HCT116 (cell line): ENCODE data around the gene PEX11B. TPM values are rescaled to one million over a fixed set of nuclear protein-coding genes. Genes with fewer than 3 reads are reported as not detected.
A peak's percentile ranks its signal among the peaks of the same experiment; 100 is the strongest.

ENCODE experiments used
- ATAC-seq: fragments of 200-7000 bp; cut with Tn5 transposase; 2 replicates; pipeline ENCODE4 v1.9.1; 2020; ENCODE audit warnings: mild to moderate bottlenecking, moderate library complexity
- BruUV-seq: library from RNA; stranded (reverse); fragments of 400-500 nt; replicated peaks from 2 replicates; lab custom pipeline; 2021; lab: Mats Ljungman, UMichigan
- CTCF ChIA-PET: fragments of 300-600 bp; sonication (Branson Sonifier 250); formaldehyde crosslinking; loops from one replicate; lab custom pipeline; 2021; ENCODE audit warnings: antibody characterized with exemption; lab: Charles Lee
- POLR2A ChIA-PET: fragments of 300-600, 350-600 bp; sonication (Branson Sonifier 250); formaldehyde crosslinking; loops from one replicate; lab custom pipeline; 2021; ENCODE audit warnings: antibody characterized with exemption; lab: Charles Lee
- RAD21 ChIA-PET, 2 experiments: fragments of 300-600 bp; sonication (Branson Sonifier 250); formaldehyde crosslinking; loops; one replicate each; lab custom pipeline; 2023; ENCODE audit warnings: low total read pairs in 2 of 2; ENCODE audit not compliant: uncharacterized antibody in 2 of 2, unreplicated experiment in 2 of 2, low non-redundant PET in 1 of 2; lab: Charles Lee
- DNase-seq: peaks from one replicate; pipeline ENCODE4 v3.0.0-alpha.2; 2010; ENCODE audit warnings: low read depth, low spot score
- H2AFZ ChIP-seq: fragments of 200-600 bp; shearing (Covaris generic), sonication (generic); 2 replicates; pipeline ENCODE4 v1.6.1; 2017; ENCODE audit warnings: low read depth, mixed run types, mixed read lengths, antibody characterized with exemption, low read length; ENCODE audit not compliant: poor library complexity, severe bottlenecking
- H3K27ac ChIP-seq: 2 replicates; pipeline ENCODE4 v1.5.1; 2012; ENCODE audit warnings: low read depth, low read length
- H3K27me3 ChIP-seq: fragments of 200-600 bp; sonication (generic); 2 replicates; pipeline ENCODE4 v1.6.1; 2016; ENCODE audit warnings: mixed run types, low read length, mixed read lengths; ENCODE audit not compliant: insufficient read depth
- H3K36me3 ChIP-seq, 2 experiments: fragments of 200-500 bp in 1 of 2; fragments of 200-600 bp in 1 of 2; sonication (Bioruptor generic) in 1 of 2; sonication (generic) in 1 of 2; 2 replicates each; pipeline versions ENCODE4 v1.5.1 to v1.6.1; 2014 to 2016; ENCODE audit warnings: low read length in 2 of 2, inconsistent platforms in 1 of 2, mixed read lengths in 1 of 2, mixed run types in 1 of 2; ENCODE audit not compliant: insufficient read depth in 2 of 2, control insufficient read depth in 1 of 2
- H3K4me1 ChIP-seq, 2 experiments: fragments of 200-600 bp in 1 of 2; sonication (generic) in 1 of 2; 2 replicates each; pipeline versions ENCODE4 v1.5.1 to v1.6.1; 2012 to 2017; ENCODE audit warnings: low read length in 2 of 2, inconsistent platforms in 1 of 2, mild to moderate bottlenecking in 1 of 2, mixed read lengths in 1 of 2, mixed run types in 1 of 2, moderate library complexity in 1 of 2; ENCODE audit not compliant: insufficient read depth in 2 of 2, control insufficient read depth in 1 of 2
- H3K4me2 ChIP-seq: fragments of 200-600 bp; sonication (generic); 2 replicates; pipeline ENCODE4 v1.6.1; 2017; ENCODE audit warnings: mixed run types, low read length, mixed read lengths
- H3K4me3 ChIP-seq, 2 experiments: fragments of 200-600 bp in 1 of 2; sonication (generic) in 1 of 2; replicated peaks in 1 of 2; 2 replicates each; pipeline ENCODE4 v1.5.1; 2011 to 2016; ENCODE audit warnings: low read length in 2 of 2, control low read depth in 1 of 2, low read depth in 1 of 2, mild to moderate bottlenecking in 1 of 2, mixed read lengths in 1 of 2, mixed run types in 1 of 2
- H3K79me2 ChIP-seq: fragments of 200-600 bp; sonication (generic); 2 replicates; pipeline ENCODE4 v1.6.1; 2017; ENCODE audit warnings: mild to moderate bottlenecking, mixed run types, low read length, moderate library complexity, mixed read lengths; ENCODE audit not compliant: insufficient read depth
- H3K9ac ChIP-seq: fragments of 200-600 bp; sonication (generic); 2 replicates; pipeline ENCODE4 v1.6.1; 2016; ENCODE audit warnings: low read length, mixed read lengths
- H3K9me2 ChIP-seq: fragments of 200-600 bp; sonication (generic), shearing (Covaris generic); 2 replicates; pipeline ENCODE4 v1.6.1; 2017; ENCODE audit warnings: mixed run types, mild to moderate bottlenecking, moderate library complexity; ENCODE audit not compliant: insufficient read depth
- H3K9me3 ChIP-seq, 2 experiments: fragments of 200-500 bp in 1 of 2; fragments of 200-600 bp in 1 of 2; sonication (Bioruptor generic) in 1 of 2; sonication (generic) in 1 of 2; 2 replicates each; pipeline ENCODE4 v1.6.1; 2014 to 2017; ENCODE audit warnings: low read length in 2 of 2, mixed read lengths in 2 of 2, inconsistent platforms in 1 of 2, low read depth in 1 of 2, mild to moderate bottlenecking in 1 of 2, mixed run types in 1 of 2, moderate library complexity in 1 of 2; ENCODE audit not compliant: control insufficient read depth in 1 of 2, insufficient read depth in 1 of 2
- H4K20me1 ChIP-seq: fragments of 200-600 bp; sonication (generic), shearing (Covaris generic); 2 replicates; pipeline ENCODE4 v1.6.1; 2017; ENCODE audit warnings: mixed run types, mild to moderate bottlenecking, moderate library complexity; ENCODE audit not compliant: insufficient read depth
- ATF3 ChIP-seq: IDR thresholded peaks from 2 replicates; pipeline ENCODE4 v1.6.1; 2012
- CBX3 ChIP-seq: IDR thresholded peaks from 2 replicates; pipeline ENCODE4 v1.6.1; 2012; ENCODE audit warnings: low read depth
- CEBPB ChIP-seq: IDR thresholded peaks from 2 replicates; pipeline ENCODE4 v1.6.1; 2012; ENCODE audit warnings: low read depth
- ELF1 ChIP-seq: IDR thresholded peaks from 2 replicates; pipeline ENCODE4 v1.6.1; 2012; ENCODE audit warnings: low read depth, borderline replicate concordance
- EZH2 ChIP-seq: fragments of 200-600 bp; sonication (generic); IDR thresholded peaks from 2 replicates; pipeline ENCODE4 v1.6.1; 2017; ENCODE audit warnings: antibody characterized with exemption, mixed run types
- EZH2phosphoT487 ChIP-seq: fragments of 200-600 bp; IDR thresholded peaks from 2 replicates; pipeline ENCODE4 v1.6.1; 2018; ENCODE audit warnings: antibody characterized with exemption, borderline replicate concordance
- POLR2A ChIP-seq: IDR thresholded peaks from 2 replicates; pipeline ENCODE4 v1.7.0; 2011; ENCODE audit warnings: borderline replicate concordance; ENCODE audit not compliant: insufficient read depth, insufficient read length; ENCODE audit errors: extremely low read depth
- RAD21 ChIP-seq: IDR thresholded peaks from 2 replicates; pipeline ENCODE4 v1.6.1; 2012; ENCODE audit warnings: low read depth, mild to moderate bottlenecking
- REST ChIP-seq: IDR thresholded peaks from 2 replicates; pipeline ENCODE4 v1.6.1; 2012; ENCODE audit warnings: low read depth
- SIN3A ChIP-seq: IDR thresholded peaks from 2 replicates; pipeline ENCODE4 v1.6.1; 2012; ENCODE audit warnings: low read depth
- SP1 ChIP-seq: IDR thresholded peaks from 2 replicates; pipeline ENCODE4 v1.6.1; 2012; ENCODE audit warnings: low read depth
- SRF ChIP-seq: IDR thresholded peaks from 2 replicates; pipeline ENCODE4 v1.6.1; 2012; ENCODE audit warnings: low read depth
- TCF7L2 ChIP-seq: IDR thresholded peaks from 2 replicates; pipeline ENCODE4 v1.7.0; 2011; ENCODE audit warnings: borderline replicate concordance, inconsistent platforms; ENCODE audit not compliant: insufficient read depth, insufficient read length; ENCODE audit errors: extremely low read depth
- YY1 ChIP-seq: IDR thresholded peaks from 2 replicates; pipeline ENCODE4 v1.6.1; 2011; ENCODE audit warnings: low read length, low read depth, moderate library complexity, mild to moderate bottlenecking; ENCODE audit not compliant: insufficient replicate concordance; ENCODE audit errors: extremely low read depth
- ZFX ChIP-seq: fragments of 450-650 bp; IDR thresholded peaks from 2 replicates; pipeline ENCODE4 v1.6.1; 2017
- intact Hi-C: fragments of 100-400 bp; cut with micrococcal nuclease; formaldehyde crosslinking; loops from 2 replicates; pipeline ENCODE4 v1.10.0; 2022
- total RNA-seq: library from RNA; stranded (reverse); gene quantifications from one replicate; pipeline ENCODE4 v1.2.1, GENCODE V29; 2021; ENCODE audit not compliant: unreplicated experiment

PEX11B gene
- total RNA-seq, 1 experiment from 2014 or later = 20.9 TPM

- TF ChIP-seq ATF3 (no peak), CEBPB (no peak), TCF7L2 (no peak), REST (no peak), SRF (no peak)
Measured at GRCh38 chr1:145958734-145959133, 40.2 kb upstream of the PEX11B start (continued).

- intact Hi-C loops = loop anchor here (1.0 kb wide), 1 partner anchor 8 kb away; no protein-coding TSS in a partner anchor
- H3K9ac ChIP-seq = peak within 1 kb of the TSS; percentile 63
- no peaks in the 10 kb centered on the region for H3K79me2 ChIP-seq
- H3K4me2 ChIP-seq = peak within 1 kb of the TSS; percentile 93
- DNase-seq (peak; percentile 90), ATAC-seq (peak; percentile 96)
- H3K36me3 ChIP-seq = no peaks in the 10 kb centered on the region
- no peaks in the 10 kb centered on the region for H4K20me1 ChIP-seq
- H3K27ac ChIP-seq = peak within 1 kb of the TSS; percentile 63
- BruUV-seq = no TSS peak
- ChIA-PET POLR2A (interaction anchor here (1.0 to 2.0 kb wide), 8 partner anchors 10 to 677 kb away, joined by 3 to 16 read pairs (median 8); partner anchors contain the start of genes NUDT17, PIAS3 and RBM8A), CTCF (interaction anchor here (1.0 to 1.6 kb wide), 6 partner anchors 9 to 112 kb away, joined by 3 to 12 read pairs (median 5); partner anchors contain the start of genes NUDT17 and RBM8A), RAD21 (interaction anchor here (0.6 to 1.5 kb wide), 5 partner anchors 21 to 125 kb away, joined by 3 read pairs; partner anchors contain the start of gene RBM8A (in 1 of the 2))
- H2AFZ ChIP-seq = peak within 1 kb of the TSS; percentile 77
- no peaks in the 10 kb centered on the region for H3K9me3 ChIP-seq
- peaks cover 14 to 28% of the 10 kb centered on the region in 2 experiments for H3K4me1 ChIP-seq
- H3K4me3 ChIP-seq = peak within 1 kb of the TSS; percentile 59 to 67
- H3K9me2 ChIP-seq = no peaks in the 10 kb centered on the region
- H3K27me3 ChIP-seq = no peaks in the 10 kb centered on the region
- TF ChIP-seq EZH2phosphoT487 (no peak), ELF1 (no peak), ATF3 (no peak), REST (no peak), CBX3 (no peak), SP1 (peak; percentile 61), RAD21 (no peak), ZFX (peak; percentile 27; the same call in 1 of the 2 replicates), SRF (peak; percentile 96), SIN3A (peak; percentile 97), POLR2A (peak; percentile 58), YY1 (peak; percentile 5), EZH2 (no peak), CEBPB (no peak)
Measured at GRCh38 chr1:145957443-145958319, 39.2 kb upstream of the PEX11B start, which contains the start of gene LIX1L. LIX1L (minus strand) TSS chr1:145958017; CDS start chr1:145957927, 90 bp downstream.
